Urinary bladder (tissue), 4 donors: ENCODE results near the gene SERP2. TPM values are rescaled to one million over a fixed set of nuclear protein-coding genes. Genes with fewer than 3 reads are reported as not detected.

Source experiments
- DNase-seq: peaks from one replicate; pipeline ENCODE4 v3.0.0-alpha.2; 2015; ENCODE audit errors: extremely low spot score
- H3K27ac ChIP-seq: one replicate; pipeline ENCODE4 v1.5.1; 2013; ENCODE audit warnings: low read depth, mild to moderate bottlenecking, moderate library complexity
- H3K36me3 ChIP-seq: one replicate; pipeline ENCODE4 v1.6.1; 2013; ENCODE audit warnings: mild to moderate bottlenecking, moderate library complexity; ENCODE audit not compliant: insufficient read depth
- H3K4me1 ChIP-seq: one replicate; pipeline ENCODE4 v1.6.1; 2013; ENCODE audit warnings: mild to moderate bottlenecking, moderate library complexity; ENCODE audit not compliant: insufficient read depth
- H3K4me3 ChIP-seq: one replicate; pipeline ENCODE4 v1.5.1; 2013; ENCODE audit warnings: low read depth, low read length
- WGBS: extraction: QIAGEN DNeasy Blood & Tissue Kit; methylation state at CpG from one replicate; pipeline ENCODE4 v1.1.7; 2013; 5-methylcytosine and 5-hydroxymethylcytosine counted together
- polyA plus RNA-seq: library from polyadenylated mRNA; stranded (reverse); fragments of 200-250 nt; gene quantifications from one replicate; pipeline ENCODE4 v1.2.3, GENCODE V29; 2013
- total RNA-seq: library from RNA; depleted of rRNA; stranded (reverse); fragments of >200 nt; gene quantifications from one replicate; pipeline ENCODE4 v1.2.3, GENCODE V29; 2014
- donor health status: healthy with polysubstance abuse.
- donor health status: healthy.

Gene SERP2
- total and polyA plus RNA-seq, 2 donors, result 2.6 to 5.7 TPM

GRCh38 chr13:44432650-44433049, 59.0 kb downstream of the SERP2 start:
- Histone ChIP-seq H3K27ac (no peak overlapping the region), H3K4me1 (peaks cover 2% of the 10 kb centered on the region), H3K36me3 (peaks cover 2% of the 10 kb centered on the region), H3K4me3 (no peak overlapping the region)
- WGBS, result 76% methylated on average over 5 of the region's 5 CpGs
- DNase-seq, result no peak

GRCh38 chr13:44433863-44434765, 60.5 kb downstream of the SERP2 start:
- DNase-seq, result no peak
- no peaks in the 10 kb centered on the region for H3K4me1 ChIP-seq
- peak overlapping the region; percentile 60 for H3K4me3 ChIP-seq
- H3K27ac ChIP-seq, result peak overlapping the region; percentile 66
- H3K36me3 ChIP-seq, result peaks cover 2% of the 10 kb centered on the region
- WGBS, result 86% methylated on average over 15 of the region's 15 CpGs

GRCh38 chr13:44434766-44435141, 61.1 kb downstream of the SERP2 start:
- peak overlapping the region; percentile 60 for H3K4me3 ChIP-seq
- no peaks in the 10 kb centered on the region for H3K4me1 ChIP-seq
- H3K36me3 ChIP-seq, result peaks cover 2% of the 10 kb centered on the region
- H3K27ac ChIP-seq, result peak overlapping the region; percentile 66
- 7% methylated on average over 4 of the region's 4 CpGs for WGBS
- DNase-seq, result no peak

- Histone ChIP-seq H3K27ac (peak overlapping the region; percentile 87), H3K4me3 (peak overlapping the region; percentile 60), H3K36me3 (peaks cover 2% of the 10 kb centered on the region), H3K4me1 (no peaks in the 10 kb centered on the region)
- peak; percentile 99 for DNase-seq
- under 1% methylated on average over 51 of the region's 51 CpGs for WGBS
These were observed 61.7 kb downstream of the SERP2 start for GRCh38 chr13:44435142-44435918.

- under 1% methylated on average over 9 of the region's 9 CpGs for WGBS
- DNase-seq, result peak; percentile 10
- Histone ChIP-seq H3K27ac (peak overlapping the region; percentile 87), H3K4me1 (no peaks in the 10 kb centered on the region), H3K36me3 (peaks cover 2% of the 10 kb centered on the region), H3K4me3 (peak overlapping the region; percentile 60)
These were observed 62.4 kb downstream of the SERP2 start for GRCh38 chr13:44435919-44436510.

GRCh38 chr13:44436589-44437337, 63.1 kb downstream of the SERP2 start:
- Histone ChIP-seq H3K27ac (peak overlapping the region; percentile 87), H3K4me1 (no peaks in the 10 kb centered on the region), H3K36me3 (peaks cover 2% of the 10 kb centered on the region), H3K4me3 (peak overlapping the region; percentile 60)
- under 1% methylated on average over 38 of the region's 38 CpGs for WGBS
- peak; percentile 92 for DNase-seq

GRCh38 chr13:44437356-44438233, 64.0 kb downstream of the SERP2 start:
- Histone ChIP-seq H3K27ac (peak overlapping the region; percentile 23), H3K4me1 (no peaks in the 10 kb centered on the region), H3K36me3 (peaks cover 2% of the 10 kb centered on the region), H3K4me3 (peak overlapping the region; percentile 60)
- 4% methylated on average over 5 of the region's 5 CpGs for WGBS
- peak; percentile 66 for DNase-seq

- DNase-seq, result no peak
- H3K4me3 ChIP-seq, result no peak overlapping the region
- 14% methylated on average over 3 of the region's 3 CpGs for WGBS
- H3K4me1 ChIP-seq, result no peaks in the 10 kb centered on the region
- H3K36me3 ChIP-seq, result peaks cover 2% of the 10 kb centered on the region
- no peak overlapping the region for H3K27ac ChIP-seq
These were observed 64.6 kb downstream of the SERP2 start for GRCh38 chr13:44438234-44438579.

- Histone ChIP-seq H3K36me3 (no peaks in the 10 kb centered on the region), H3K4me1 (no peaks in the 10 kb centered on the region), H3K4me3 (no peak overlapping the region), H3K27ac (no peak overlapping the region)
- WGBS, result 55% methylated on average over 4 of the region's 4 CpGs
- peak; percentile 15 for DNase-seq
These were observed 65.9 kb downstream of the SERP2 start for GRCh38 chr13:44439452-44440024.

- Histone ChIP-seq H3K4me3 (no peak overlapping the region), H3K27ac (no peak overlapping the region), H3K4me1 (no peaks in the 10 kb centered on the region), H3K36me3 (no peaks in the 10 kb centered on the region)
- no peak for DNase-seq
- WGBS, result 59% methylated on average over 10 of the region's 10 CpGs
These were observed 66.5 kb downstream of the SERP2 start for GRCh38 chr13:44440046-44440608.
